Measurements from ENCODE around the gene DYNC1I1. TPM values are rescaled to one million over a fixed set of nuclear protein-coding genes. Genes with fewer than 3 reads are reported as not detected.

DYNC1I1 gene
- total and polyA plus RNA-seq, 2 of the 13 experiments (the other 11 are each of a cell fraction or from before 2014, with no cell fraction given), result not detected

- intact Hi-C loops (cut with micrococcal nuclease; ENCODE audit: unreplicated experiment), result no loop called here
- no peak for FAIRE-seq
- no peaks in the 10 kb centered on the region for H3K27me3 ChIP-seq (ENCODE audit: control insufficient read depth in 1 of 2, insufficient read depth in 2 of 2, low read length in 2 of 2)
Measured at GRCh38 chr7:95993380-95993779, 221.0 kb downstream of the DYNC1I1 start.

GRCh38 chr7:95996174-95996573 lies 223.8 kb downstream of the DYNC1I1 start:
- Histone ChIP-seq H3K27ac (ENCODE audit: extremely low read length, insufficient read depth, low read length) (no peak overlapping the region), H3K4me1 (ENCODE audit: insufficient read depth, low read length) (no peaks in the 10 kb centered on the region), H4K20me1 (ENCODE audit: insufficient read depth, low read length) (no peaks in the 10 kb centered on the region), H3K9me3 (ENCODE audit: low read length) (no peaks in the 10 kb centered on the region), H3K9ac (ENCODE audit: insufficient read depth, low read depth, low read length) (no peak overlapping the region), H3K4me3 (replicated peaks in 1 of 3; ENCODE audit: insufficient read depth in 1 of 3, low read depth in 2 of 3, low read length in 3 of 3) (no peak overlapping the region), H3K36me3 (replicated peaks in 1 of 2; ENCODE audit: control insufficient read depth in 1 of 2, insufficient read depth in 2 of 2, low read length in 2 of 2) (no peaks in the 10 kb centered on the region), H2AFZ (ENCODE audit: low read length) (no peak overlapping the region), H3K4me2 (ENCODE audit: low read depth, low read length) (no peak overlapping the region), H3K27me3 (ENCODE audit: control insufficient read depth in 1 of 2, insufficient read depth in 2 of 2, low read length in 2 of 2) (no peaks in the 10 kb centered on the region), H3K79me2 (ENCODE audit: insufficient read depth, low read length) (no peaks in the 10 kb centered on the region)
- in situ Hi-C loops (cut with HindIII; ENCODE audit: extremely low pct_ligation_motif_present, low pct_unique_long_range_greater_than_20kb) (no loop called here), intact Hi-C loops (cut with micrococcal nuclease; ENCODE audit: unreplicated experiment) (no loop called here)
- no peak for DNase-seq (ENCODE audit: low spot score)
- no peak for ATAC-seq
- FAIRE-seq, result no peak
- ChIA-PET POLR2A (no interaction called here), CTCF (ENCODE audit: low intra/inter-chr PET ratio, low total read pairs) (no interaction called here)
- 21% methylated on average over 5 of the region's 5 CpGs for WGBS (ENCODE audit: low lambda C conversion rate)
- no TSS peak for BruUV-seq (replicated peaks)
- TF ChIP-seq ZNF331 (CRISPR knock-in tag; IDR thresholded peaks at IDR 0.05) (no peak), ARNT (IDR thresholded peaks at IDR 0.05) (no peak), ZNF788 (CRISPR knock-in tag; IDR thresholded peaks at IDR 0.05; ENCODE audit: borderline replicate concordance) (no peak), ZNF484 (CRISPR knock-in tag; IDR thresholded peaks at IDR 0.05; ENCODE audit: borderline replicate concordance, low read depth) (no peak), HMGA1 (CRISPR knock-in tag; conservative IDR thresholded peaks at IDR 0.05) (no peak), CCDC6 (CRISPR knock-in tag; IDR thresholded peaks at IDR 0.05) (no peak)

More at GRCh38 chr7:95993380-95993779, 221.0 kb downstream of the DYNC1I1 start:
- H3K27ac ChIP-seq (ENCODE audit: extremely low read length, insufficient read depth, low read length), result no peak overlapping the region
- no peak for DNase-seq (ENCODE audit: low spot score)
- no peak overlapping the region for H3K4me3 ChIP-seq (replicated peaks in 1 of 3; ENCODE audit: insufficient read depth in 1 of 3, low read depth in 2 of 3, low read length in 3 of 3)
- no peak for TF ChIP-seq SRSF1 (optimal IDR thresholded peaks at IDR 0.05; ENCODE audit: low read depth, low read length)
- TF ChIP-seq AGO1 (IDR thresholded peaks at IDR 0.05; ENCODE audit: low read depth, low read length, poor library complexity, severe bottlenecking), result no peak
- no peak for TF ChIP-seq SMARCE1 (IDR thresholded peaks at IDR 0.05; ENCODE audit: borderline replicate concordance)
- TF ChIP-seq IRF1 (CRISPR knock-in tag; IDR thresholded peaks at IDR 0.05; ENCODE audit: low read depth), result no peak
- TF ChIP-seq REXO4 (CRISPR knock-in tag; IDR thresholded peaks at IDR 0.05; ENCODE audit: borderline replicate concordance), result no peak
- TF ChIP-seq KLF15 (CRISPR knock-in tag; IDR thresholded peaks at IDR 0.05; ENCODE audit: borderline replicate concordance), result no peak
- TF ChIP-seq ZNF543 (CRISPR knock-in tag; IDR thresholded peaks at IDR 0.05), result no peak
- TF ChIP-seq PHF21A (CRISPR knock-in tag; IDR thresholded peaks at IDR 0.05), result no peak
- no peaks in the 10 kb centered on the region for H4K20me1 ChIP-seq (ENCODE audit: insufficient read depth, low read length)
- no TSS peak for BruUV-seq (replicated peaks)
- H3K4me2 ChIP-seq (ENCODE audit: low read depth, low read length), result no peak overlapping the region
- no peak overlapping the region for H2AFZ ChIP-seq (ENCODE audit: low read length)
- no peaks in the 10 kb centered on the region for H3K9me3 ChIP-seq (ENCODE audit: low read length)
- POLR2A ChIA-PET, result no interaction called here
- 24% methylated on average over 2 of the region's 2 CpGs for WGBS (ENCODE audit: low lambda C conversion rate)
- H3K79me2 ChIP-seq (ENCODE audit: insufficient read depth, low read length), result no peaks in the 10 kb centered on the region
- in situ Hi-C loops (cut with HindIII; ENCODE audit: extremely low pct_ligation_motif_present, low pct_unique_long_range_greater_than_20kb), result no loop called here
- H3K9ac ChIP-seq (ENCODE audit: insufficient read depth, low read depth, low read length), result no peak overlapping the region
- no peaks in the 10 kb centered on the region for H3K4me1 ChIP-seq (ENCODE audit: insufficient read depth, low read length)
- CTCF ChIA-PET (ENCODE audit: low intra/inter-chr PET ratio, low total read pairs), result no interaction called here
- ATAC-seq, result no peak
- H3K36me3 ChIP-seq (replicated peaks in 1 of 2; ENCODE audit: control insufficient read depth in 1 of 2, insufficient read depth in 2 of 2, low read length in 2 of 2), result no peaks in the 10 kb centered on the region

All from HepG2 (cell line).